ENCODE measurements around the gene ING4.

Gene ING4

DNA sequence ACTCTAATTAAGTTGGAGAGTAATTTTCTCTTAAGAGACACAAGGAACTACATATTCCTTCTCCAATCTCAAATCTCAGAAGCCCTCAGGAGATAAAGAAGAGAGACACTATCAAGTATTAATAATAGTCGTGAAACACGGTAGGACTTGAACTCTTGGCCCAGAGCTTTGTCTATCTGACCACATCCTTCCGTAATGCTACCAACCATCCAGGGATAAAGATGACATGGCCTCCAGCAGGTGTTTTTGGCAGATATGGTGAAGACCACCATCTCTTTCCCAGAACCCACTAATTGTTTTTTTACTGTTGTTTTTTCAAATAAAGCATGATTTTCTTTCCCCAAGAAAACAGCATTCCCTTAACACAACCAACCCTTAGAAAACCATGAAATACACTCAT, 22.9 kb upstream of the ING4 start:
- no peak for DNase-seq

DNA sequence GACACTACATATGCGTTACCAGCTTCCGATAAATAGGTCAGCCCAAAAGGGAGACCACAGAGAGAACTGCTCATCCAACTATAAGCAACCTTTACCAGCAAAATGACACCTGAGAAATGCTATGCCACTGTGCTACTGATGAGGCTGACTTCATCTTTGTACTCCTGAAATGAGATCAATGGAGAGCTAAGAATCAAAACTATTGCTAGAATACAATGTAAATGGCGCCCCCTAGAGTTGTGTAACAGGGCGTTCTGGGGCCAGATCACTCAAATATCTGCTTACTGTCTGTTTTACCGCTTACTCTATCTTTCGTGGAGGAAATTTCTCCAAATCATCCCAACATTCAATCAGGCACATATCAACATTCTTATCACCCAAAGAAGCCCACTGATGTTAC, 21.7 kb upstream of the ING4 start:
- no peak for DNase-seq

DNA sequence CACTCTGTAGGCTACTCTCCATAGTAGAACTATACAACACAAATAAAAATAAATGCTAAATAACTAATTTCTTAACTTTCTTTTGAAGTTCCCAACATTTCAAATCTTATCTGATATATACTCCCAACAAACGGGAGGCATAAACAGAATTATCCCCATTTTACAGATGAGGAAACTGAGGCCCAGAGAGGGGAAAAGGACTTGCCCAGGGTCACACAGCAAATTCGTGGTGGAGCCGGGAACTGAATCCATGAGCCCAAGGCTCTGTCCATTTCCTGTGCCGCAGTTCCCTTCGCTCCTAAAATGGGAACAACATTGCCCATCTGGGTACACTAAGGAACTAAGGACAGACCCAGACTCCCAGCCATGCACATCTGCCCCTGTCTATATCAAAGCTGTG, 14.0 kb upstream of the ING4 start:
- no peak for DNase-seq

DNA sequence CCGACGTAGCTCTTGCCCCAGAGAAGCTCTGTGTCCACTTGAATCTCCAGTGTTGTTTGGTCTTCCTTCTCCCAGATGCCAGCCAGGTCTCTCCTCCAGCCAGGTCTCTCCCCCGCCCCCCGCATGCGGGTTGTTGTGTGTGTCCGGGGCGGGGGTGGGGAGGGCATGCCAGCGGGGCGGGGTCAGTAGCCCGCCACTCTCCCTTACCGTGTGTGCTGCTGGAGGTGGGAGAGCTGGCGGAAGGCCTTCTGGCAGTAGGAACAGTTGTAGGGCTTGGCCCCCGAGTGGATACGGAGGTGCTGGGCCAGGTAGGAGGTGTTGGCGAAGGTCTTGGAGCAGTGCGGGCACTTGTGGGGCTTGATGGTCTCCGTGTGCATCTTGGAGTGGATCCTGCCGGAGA, 9.2 kb upstream of the ING4 start:
- DNase-seq, result no peak

GRCh38 chr12:6667559-6668210, 4.8 kb upstream of the ING4 start:
- no peak for DNase-seq

- no peak for DNase-seq
These were observed 3.3 kb upstream of the ING4 start for GRCh38 chr12:6666211-6666610.

DNA sequence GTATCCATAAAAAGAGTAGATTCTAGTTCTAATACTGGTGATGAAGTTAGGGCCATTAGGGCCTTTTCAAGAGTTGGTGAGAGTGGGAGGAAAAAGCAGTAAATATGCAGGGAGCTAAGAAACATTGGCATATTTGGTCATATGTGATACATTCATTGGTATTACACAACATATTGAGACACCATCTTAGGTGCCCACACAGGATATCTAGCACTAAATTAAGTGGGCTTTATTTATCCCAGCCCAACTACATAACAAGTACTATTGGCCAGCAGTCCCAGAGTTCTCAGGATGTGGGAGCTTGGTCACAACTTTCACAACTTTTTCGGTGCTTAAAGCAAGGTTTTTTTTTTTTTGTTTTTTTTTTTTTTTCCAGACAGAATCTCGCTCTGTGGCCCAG, 2.0 kb upstream of the ING4 start:
- DNase-seq, result no peak

GRCh38 chr12:6662602-6662905, 365 bp downstream of the ING4 start:
- DNase-seq, result no peak

GRCh38 chr12:6653987-6654386, 8.9 kb downstream of the ING4 start:
- no peak for DNase-seq

DNA sequence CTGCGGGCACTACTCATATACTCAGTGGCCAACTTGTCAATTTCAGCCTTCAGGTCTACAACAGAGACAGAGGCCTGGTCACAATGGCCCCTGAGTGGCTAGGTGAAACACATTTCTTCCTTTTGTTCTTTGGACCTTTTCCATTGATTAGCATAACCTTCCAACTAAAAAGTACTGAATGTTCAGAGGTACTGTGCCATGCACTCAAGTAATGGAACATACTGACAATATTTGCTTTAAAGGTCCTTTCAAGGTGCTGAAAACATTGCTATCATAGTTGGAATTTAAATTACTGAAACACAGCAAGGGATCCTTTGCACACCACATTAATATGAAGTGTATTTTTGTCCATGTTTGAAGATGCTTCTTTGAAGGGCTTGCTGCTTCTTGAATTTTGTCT, 9.6 kb downstream of the ING4 start:
- DNase-seq, result no peak

GRCh38 chr12:6652391-6652790, 10.5 kb downstream of the ING4 start:
- DNase-seq, result no peak

DNA sequence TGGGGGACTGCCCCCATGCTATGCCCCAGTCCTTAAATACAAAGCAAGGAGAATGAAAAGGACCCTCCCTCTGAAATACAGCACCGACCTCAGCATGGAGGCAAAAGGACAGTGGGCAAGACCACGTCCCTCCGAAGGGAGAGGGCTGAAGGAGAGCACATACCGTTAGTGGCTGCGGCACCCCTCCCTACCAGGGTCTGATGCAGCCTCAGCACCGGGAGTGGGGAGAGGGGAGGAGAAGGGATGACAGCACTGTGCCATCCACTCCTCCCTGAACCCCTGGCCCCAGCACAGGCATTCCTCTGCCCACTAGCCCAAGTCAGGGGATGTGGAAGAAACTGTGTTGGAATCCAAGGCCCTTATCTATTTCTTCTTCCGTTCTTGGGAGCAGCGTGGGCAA, 12.1 kb downstream of the ING4 start:
- DNase-seq, result no peak

DNA sequence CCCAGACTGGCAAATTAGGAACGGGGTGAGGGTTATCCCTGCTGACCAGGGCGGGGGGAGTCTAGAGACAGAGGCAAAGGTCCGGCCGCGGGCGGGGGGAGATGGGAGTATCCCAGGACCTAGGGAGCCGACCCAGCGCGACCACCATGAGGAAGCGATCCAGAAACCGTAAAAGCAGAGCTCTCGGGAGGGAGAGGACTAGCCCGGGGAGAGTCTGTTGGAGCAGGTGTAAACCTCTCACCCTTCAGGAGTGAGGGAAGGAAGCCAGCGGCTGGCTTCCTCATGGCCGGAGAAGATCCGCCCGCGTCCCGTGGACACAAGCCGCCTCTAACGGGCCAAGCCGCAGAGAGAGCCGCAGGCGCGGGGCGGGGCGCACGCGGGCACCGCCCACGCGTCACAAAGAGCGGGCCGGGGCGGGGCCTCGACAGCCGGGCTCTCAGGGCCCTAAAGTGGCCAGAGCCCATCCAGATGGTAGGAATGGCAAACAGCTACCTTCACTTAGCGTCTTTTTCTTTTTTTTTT, 15.8 kb downstream of the ING4 start, which contains the start of gene ACRBP:
ACRBP (minus strand) TSS at position 350 of the 522 bp plus-strand sequence; CDS start at position 284, 66 bp downstream.
- no peak for DNase-seq

DNA sequence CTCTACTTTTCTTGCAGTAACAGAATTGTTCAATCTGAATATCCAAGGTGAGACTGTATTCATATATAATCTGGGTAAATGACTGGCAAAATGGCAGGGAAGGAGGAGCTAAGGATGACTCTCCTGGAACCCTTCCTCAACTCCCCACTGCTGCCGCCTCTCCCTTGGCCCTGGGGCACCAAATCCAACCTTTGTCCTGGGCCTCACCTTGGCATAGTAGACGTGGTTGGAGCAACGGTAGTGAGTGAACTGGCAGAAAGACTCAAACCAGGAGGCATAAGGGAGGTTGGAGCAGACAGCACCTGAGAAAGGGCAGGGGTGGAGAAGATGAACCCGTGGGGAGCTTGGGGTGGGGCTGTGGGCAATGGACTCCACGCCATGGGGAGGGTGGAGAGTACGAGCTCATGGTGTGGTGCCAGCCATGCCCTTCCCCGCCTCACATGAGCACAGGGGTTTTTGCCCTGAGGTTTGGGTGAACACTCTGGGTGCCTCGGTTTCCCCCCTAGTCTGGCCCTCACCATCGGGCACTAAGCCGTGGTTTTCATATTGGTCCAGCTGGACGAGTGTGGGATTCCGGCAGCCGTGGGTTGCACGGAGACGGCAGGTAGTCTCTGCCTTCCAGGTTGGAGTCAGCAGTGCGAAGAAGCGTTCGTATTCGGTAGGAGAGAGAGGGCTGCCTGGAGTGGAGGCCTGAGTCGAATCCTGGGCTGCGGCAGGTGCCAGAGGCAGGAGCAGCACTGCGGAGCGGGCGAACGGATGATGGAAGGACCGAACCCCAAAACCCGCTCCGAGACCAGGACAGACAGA, 16.4 kb downstream of the ING4 start:
- no peak for DNase-seq

GRCh38 chr12:6644903-6645302, 18.0 kb downstream of the ING4 start:
- DNase-seq, result no peak

DNA sequence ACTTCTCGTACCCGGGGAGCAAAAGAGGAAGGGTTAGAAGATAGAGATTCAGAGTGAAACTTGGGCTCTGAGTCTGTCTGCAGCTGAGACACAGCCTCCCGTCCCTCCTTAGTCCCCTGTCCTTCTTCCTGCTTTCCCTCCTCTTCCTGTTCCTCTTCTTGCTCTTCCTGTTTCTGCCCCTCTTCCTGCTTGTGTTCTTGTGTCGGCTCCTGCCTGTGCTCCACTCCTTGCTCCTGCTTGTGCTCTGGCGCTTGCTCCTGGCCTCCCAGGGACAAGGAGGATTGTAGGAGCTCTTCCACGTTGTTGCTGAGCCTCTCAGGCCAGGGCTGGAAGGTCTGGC, 18.7 kb downstream of the ING4 start:
- DNase-seq, result no peak

- no peak for DNase-seq
These were observed 19.2 kb downstream of the ING4 start for GRCh38 chr12:6643569-6644256.

GRCh38 chr12:6641131-6641530, 21.8 kb downstream of the ING4 start:
- DNase-seq, result no peak

GRCh38 chr12:6640497-6640896, 22.4 kb downstream of the ING4 start:
- no peak for DNase-seq

- DNase-seq, result no peak
These were observed 23.6 kb downstream of the ING4 start for GRCh38 chr12:6639151-6639801.

DNA sequence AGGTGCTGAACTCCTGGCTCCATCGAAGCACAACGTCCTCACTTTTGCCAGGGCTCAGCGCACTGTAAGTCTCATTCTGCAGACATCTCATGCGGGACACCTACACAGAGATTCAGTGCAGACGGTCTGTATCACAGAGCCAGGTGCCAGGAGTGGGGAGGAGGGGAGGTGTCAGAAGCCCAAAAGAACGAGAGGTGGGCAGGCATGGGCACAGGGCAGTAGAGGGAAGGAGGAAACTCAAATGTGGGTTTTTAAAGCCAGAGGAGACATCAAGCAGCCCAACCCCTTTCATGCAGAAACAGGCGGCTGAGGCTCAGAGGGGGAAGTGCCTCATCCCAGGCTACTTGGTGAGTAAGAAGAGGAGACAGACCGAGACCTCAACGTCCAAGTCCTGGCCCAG, 24.6 kb downstream of the ING4 start:
- DNase-seq, result no peak

GRCh38 chr12:6635856-6636531, 26.9 kb downstream of the ING4 start, which contains the start of gene LPAR5:
Gene LPAR5, minus strand, starts transcription at chr12:6635959. Its CDS starts 14,711 bp downstream, at chr12:6621248.
- no peak for DNase-seq

DNA sequence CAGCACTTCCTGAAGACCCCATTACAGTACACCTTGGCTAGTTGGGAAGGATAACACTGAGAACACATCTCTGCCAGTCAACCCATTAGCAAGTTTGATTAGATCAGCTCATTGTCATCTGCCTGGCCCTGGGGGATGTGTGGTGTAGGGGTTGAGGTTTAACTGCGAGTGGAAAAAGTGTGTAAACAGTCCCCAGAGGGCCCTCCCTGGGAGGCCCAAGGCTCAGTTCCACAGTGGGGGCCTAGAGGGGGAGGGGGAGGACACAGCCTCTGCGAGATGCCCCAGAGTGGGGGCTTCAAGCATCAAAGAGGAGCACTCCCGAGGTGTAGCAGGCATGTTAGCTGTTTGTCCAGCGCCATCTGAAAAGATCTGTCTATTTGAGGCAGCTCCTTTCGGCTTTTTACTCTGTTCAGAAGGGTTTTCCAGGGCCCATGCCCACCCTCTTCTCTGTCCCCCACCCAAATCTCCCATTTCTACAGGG, 27.5 kb downstream of the ING4 start:
- DNase-seq, result no peak
